Kidney epithelial cell (primary cell): ENCODE data around the gene PLA2G4F. TPM values are rescaled to one million over a fixed set of nuclear protein-coding genes. Genes with fewer than 3 reads are reported as not detected.

Experiments used
- DNase-seq: peaks from one replicate; pipeline ENCODE4 v3.0.0-alpha.2; 2010; ENCODE audit warnings: low read depth
- H3K27me3 ChIP-seq: 2 replicates; pipeline ENCODE4 v1.6.0; 2011; ENCODE audit warnings: low read length; ENCODE audit not compliant: control insufficient read depth, insufficient read depth
- H3K36me3 ChIP-seq: 2 replicates; pipeline ENCODE4 v1.5.1; 2011; ENCODE audit warnings: low read length; ENCODE audit not compliant: control insufficient read depth, insufficient read depth
- H3K4me3 ChIP-seq: 2 replicates; pipeline ENCODE4 v1.5.1; 2011; ENCODE audit warnings: low read depth, mild to moderate bottlenecking, control low read depth, low read length
- total RNA-seq: library from RNA; depleted of rRNA; stranded (reverse); fragments of >200 nt; gene quantifications from 2 replicates; pipeline ENCODE4 v1.2.3, GENCODE V29; 2015
- TF ChIP-seq, protein P1 (sequence below): IDR thresholded peaks from 2 replicates; pipeline ENCODE4 v1.5.1; 2011; ENCODE audit warnings: mild to moderate bottlenecking, moderate library complexity, low read length, control low read depth, inconsistent platforms; ENCODE audit not compliant: insufficient read depth, poor library complexity, severe bottlenecking

The PLA2G4F gene
- total RNA-seq, 1 donor from 2014 or later: 0.84 TPM

DNA sequence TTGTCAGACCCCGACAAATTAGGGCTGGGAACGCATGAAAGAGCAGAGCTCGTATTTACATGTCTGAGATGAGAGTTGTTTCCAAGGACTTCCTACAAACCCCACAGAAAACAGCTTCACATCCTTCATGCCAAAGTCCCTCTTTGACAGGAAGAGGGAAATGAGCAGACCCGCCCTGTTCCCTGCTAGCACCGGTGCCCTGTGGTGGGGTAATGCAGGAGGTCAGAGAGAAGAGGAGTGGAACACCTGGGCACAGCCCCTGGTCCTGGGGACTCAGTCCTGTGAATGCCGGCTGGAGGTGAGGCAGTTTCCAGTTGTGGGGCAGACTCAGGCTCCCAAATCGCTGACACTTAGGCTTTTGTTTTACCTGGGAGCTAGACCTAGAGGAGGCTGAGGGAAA lies 66.1 kb downstream of the PLA2G4F start:
- TF ChIP-seq, protein P1, sequence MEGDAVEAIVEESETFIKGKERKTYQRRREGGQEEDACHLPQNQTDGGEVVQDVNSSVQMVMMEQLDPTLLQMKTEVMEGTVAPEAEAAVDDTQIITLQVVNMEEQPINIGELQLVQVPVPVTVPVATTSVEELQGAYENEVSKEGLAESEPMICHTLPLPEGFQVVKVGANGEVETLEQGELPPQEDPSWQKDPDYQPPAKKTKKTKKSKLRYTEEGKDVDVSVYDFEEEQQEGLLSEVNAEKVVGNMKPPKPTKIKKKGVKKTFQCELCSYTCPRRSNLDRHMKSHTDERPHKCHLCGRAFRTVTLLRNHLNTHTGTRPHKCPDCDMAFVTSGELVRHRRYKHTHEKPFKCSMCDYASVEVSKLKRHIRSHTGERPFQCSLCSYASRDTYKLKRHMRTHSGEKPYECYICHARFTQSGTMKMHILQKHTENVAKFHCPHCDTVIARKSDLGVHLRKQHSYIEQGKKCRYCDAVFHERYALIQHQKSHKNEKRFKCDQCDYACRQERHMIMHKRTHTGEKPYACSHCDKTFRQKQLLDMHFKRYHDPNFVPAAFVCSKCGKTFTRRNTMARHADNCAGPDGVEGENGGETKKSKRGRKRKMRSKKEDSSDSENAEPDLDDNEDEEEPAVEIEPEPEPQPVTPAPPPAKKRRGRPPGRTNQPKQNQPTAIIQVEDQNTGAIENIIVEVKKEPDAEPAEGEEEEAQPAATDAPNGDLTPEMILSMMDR: no peak
- no peak overlapping the region for H3K4me3 ChIP-seq
- H3K27me3 ChIP-seq: peaks cover 6% of the 10 kb centered on the region
- DNase-seq: no peak
- H3K36me3 ChIP-seq: no peaks in the 10 kb centered on the region

- peaks cover 6% of the 10 kb centered on the region for H3K27me3 ChIP-seq
- no peak overlapping the region for H3K4me3 ChIP-seq
- TF ChIP-seq, protein P1: no peak
- no peak for DNase-seq
- H3K36me3 ChIP-seq: no peaks in the 10 kb centered on the region
Observed at GRCh38 chr15:42089942-42090341, 66.5 kb downstream of the PLA2G4F start.

Other genes with a start within 250 kb of the PLA2G4F start
- gene EHD4, start 184.1 kb downstream of the PLA2G4F start, total RNA-seq: 30.1 and 33.7 TPM in 2 replicates
- gene PLA2G4E, start 135.6 kb downstream of the PLA2G4F start, total RNA-seq: not detected in 2 replicates
- not detected in 2 replicates for gene PLA2G4D, start 62.1 kb downstream of the PLA2G4F start, total RNA-seq
- gene VPS39, start 51.7 kb upstream of the PLA2G4F start, total RNA-seq: 43.3 and 53.9 TPM in 2 replicates
- gene GANC, start 116.6 kb upstream of the PLA2G4F start, total RNA-seq: 14.2 and 16.6 TPM in 2 replicates
- gene TMEM87A, start 116.8 kb upstream of the PLA2G4F start, total RNA-seq: 53.6 and 59.8 TPM in 2 replicates
- gene CAPN3, start 202.9 kb upstream of the PLA2G4F start, total RNA-seq: 0.89 and 3.7 TPM in 2 replicates